HepG2 (cell line): ENCODE data around the gene MOCS2. TPM values are rescaled to one million over a fixed set of nuclear protein-coding genes. Genes with fewer than 3 reads are reported as not detected.
A peak's percentile ranks its signal among the peaks of the same experiment; 100 is the strongest.

Experiments
- FIP1L1 ChIP-seq: fragments of 200-400 bp; formaldehyde crosslinking; IDR thresholded peaks from 2 replicates; pipeline ENCODE4 v1.6.1; 2018; ENCODE audit warnings: low read depth, mild to moderate bottlenecking, low read length, moderate library complexity, borderline replicate concordance; ENCODE audit not compliant: insufficient read depth
- GATA4 ChIP-seq: sonication (generic); IDR thresholded peaks from 2 replicates; pipeline ENCODE4 v1.6.1; 2016; ENCODE audit warnings: antibody characterized with exemption, low read depth, borderline replicate concordance
- SP4 ChIP-seq: sonication (generic); formaldehyde crosslinking; IDR thresholded peaks from 2 replicates; pipeline ENCODE4 v1.8.1; 2023; ENCODE audit warnings: mild to moderate bottlenecking, missing genetic modification reagents
- ZNF83 ChIP-seq: sonication (generic); formaldehyde crosslinking; IDR thresholded peaks from 2 replicates; pipeline ENCODE4 v1.4.0; 2020; ENCODE audit warnings: missing genetic modification reagents, mild to moderate bottlenecking, borderline replicate concordance
- polyA plus RNA-seq, 8 experiments: library from polyadenylated mRNA; depleted of rRNA in 3 of 8; stranded (reverse) in 7 of 8; unstranded in 1 of 8; fragments of >200 nt; fragmentation: Illumina TruSeq in 4 of 8; extraction: Trizol in 4 of 8; gene quantifications; 2 replicates each; pipeline versions ENCODE4 v1.2.1 to v1.2.3, GENCODE V29; 2011 to 2016; ENCODE audit warnings: low read depth in 4 of 8, missing spikeins in 1 of 8, mixed read lengths in 1 of 8; ENCODE audit not compliant: insufficient read depth in 1 of 8
- total RNA-seq, 5 experiments: library from RNA; depleted of rRNA; stranded (reverse); fragments of >200 nt; fragmentation: Illumina TruSeq; extraction: Trizol; gene quantifications; 2 replicates each; pipeline ENCODE4 v1.2.3, GENCODE V29; 2016; ENCODE audit warnings: low read depth in 1 of 5
- TF ChIP-seq, protein P1 (sequence below): sonication (generic); formaldehyde crosslinking; IDR thresholded peaks from 2 replicates; pipeline ENCODE4 v1.4.0; 2020; ENCODE audit warnings: missing genetic modification reagents
- TF ChIP-seq, protein P2 (sequence below), 2 experiments: fragments of 450-650 bp in 1 of 2; sonication (generic) in 1 of 2; formaldehyde crosslinking in 1 of 2; IDR thresholded peaks; 2 replicates each; pipeline versions ENCODE4 v1.6.1 to v1.8.0; 2016 to 2022; ENCODE audit warnings: antibody characterized with exemption in 1 of 2, mild to moderate bottlenecking in 1 of 2, missing genetic modification reagents in 1 of 2
- TF ChIP-seq, protein P3 (sequence below): sonication (generic); formaldehyde crosslinking; IDR thresholded peaks from 2 replicates; pipeline ENCODE4 v1.8.1; 2022; ENCODE audit warnings: mild to moderate bottlenecking, missing genetic modification reagents
- TF ChIP-seq, protein P4 (sequence below): sonication (generic); formaldehyde crosslinking; IDR thresholded peaks from 2 replicates; pipeline ENCODE4 v1.9.0; 2022; ENCODE audit warnings: missing genetic modification reagents, mild to moderate bottlenecking, borderline replicate concordance
- TF ChIP-seq, protein P5 (sequence below): sonication (generic); formaldehyde crosslinking; IDR thresholded peaks from 2 replicates; pipeline ENCODE4 v1.4.0; 2020; ENCODE audit warnings: mild to moderate bottlenecking, missing genetic modification reagents

The MOCS2 gene
- total and polyA plus RNA-seq, 2 of the 13 experiments (the other 11 are each of a cell fraction or from before 2014, with no cell fraction given), result 19.2 to 41.9 TPM

DNA sequence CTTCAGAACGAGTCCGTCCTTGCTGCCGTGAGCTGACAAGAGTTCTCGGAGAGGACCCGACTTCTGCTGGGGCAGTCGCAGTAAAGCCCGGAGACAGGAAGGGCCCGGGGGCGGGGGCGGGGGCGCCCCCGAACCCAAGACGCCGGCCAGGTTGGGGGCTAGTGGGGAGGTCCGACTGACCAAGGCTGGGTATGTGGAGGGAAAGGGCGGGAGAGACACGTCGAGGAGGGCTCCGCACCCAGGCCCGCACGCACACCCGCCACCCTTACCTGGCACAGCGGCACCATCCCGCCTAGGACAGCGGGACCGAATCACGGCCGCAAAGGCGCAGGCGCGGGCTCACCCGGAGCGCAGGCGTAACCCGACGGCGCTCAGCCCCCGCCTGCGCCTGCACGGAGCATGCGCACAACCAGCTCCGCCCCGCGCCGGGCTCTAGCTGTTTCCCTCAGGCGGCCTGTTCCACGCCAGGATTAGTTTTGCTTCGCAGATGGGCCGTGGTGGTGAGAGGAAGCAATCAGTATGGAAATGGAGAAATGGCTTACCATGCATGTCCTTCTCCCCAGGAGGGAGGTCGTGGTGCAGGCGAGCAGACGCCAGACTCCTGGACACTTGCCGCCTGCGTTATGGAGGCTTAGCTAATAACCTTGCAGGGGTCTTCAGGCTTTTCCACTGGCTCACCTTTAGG is at the start of gene MOCS2 (continued):
- TF ChIP-seq, protein P1, sequence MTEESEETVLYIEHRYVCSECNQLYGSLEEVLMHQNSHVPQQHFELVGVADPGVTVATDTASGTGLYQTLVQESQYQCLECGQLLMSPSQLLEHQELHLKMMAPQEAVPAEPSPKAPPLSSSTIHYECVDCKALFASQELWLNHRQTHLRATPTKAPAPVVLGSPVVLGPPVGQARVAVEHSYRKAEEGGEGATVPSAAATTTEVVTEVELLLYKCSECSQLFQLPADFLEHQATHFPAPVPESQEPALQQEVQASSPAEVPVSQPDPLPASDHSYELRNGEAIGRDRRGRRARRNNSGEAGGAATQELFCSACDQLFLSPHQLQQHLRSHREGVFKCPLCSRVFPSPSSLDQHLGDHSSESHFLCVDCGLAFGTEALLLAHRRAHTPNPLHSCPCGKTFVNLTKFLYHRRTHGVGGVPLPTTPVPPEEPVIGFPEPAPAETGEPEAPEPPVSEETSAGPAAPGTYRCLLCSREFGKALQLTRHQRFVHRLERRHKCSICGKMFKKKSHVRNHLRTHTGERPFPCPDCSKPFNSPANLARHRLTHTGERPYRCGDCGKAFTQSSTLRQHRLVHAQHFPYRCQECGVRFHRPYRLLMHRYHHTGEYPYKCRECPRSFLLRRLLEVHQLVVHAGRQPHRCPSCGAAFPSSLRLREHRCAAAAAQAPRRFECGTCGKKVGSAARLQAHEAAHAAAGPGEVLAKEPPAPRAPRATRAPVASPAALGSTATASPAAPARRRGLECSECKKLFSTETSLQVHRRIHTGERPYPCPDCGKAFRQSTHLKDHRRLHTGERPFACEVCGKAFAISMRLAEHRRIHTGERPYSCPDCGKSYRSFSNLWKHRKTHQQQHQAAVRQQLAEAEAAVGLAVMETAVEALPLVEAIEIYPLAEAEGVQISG, result peak; percentile 58; the same call in 1 of the 2 replicates
- TF ChIP-seq, protein P2, sequence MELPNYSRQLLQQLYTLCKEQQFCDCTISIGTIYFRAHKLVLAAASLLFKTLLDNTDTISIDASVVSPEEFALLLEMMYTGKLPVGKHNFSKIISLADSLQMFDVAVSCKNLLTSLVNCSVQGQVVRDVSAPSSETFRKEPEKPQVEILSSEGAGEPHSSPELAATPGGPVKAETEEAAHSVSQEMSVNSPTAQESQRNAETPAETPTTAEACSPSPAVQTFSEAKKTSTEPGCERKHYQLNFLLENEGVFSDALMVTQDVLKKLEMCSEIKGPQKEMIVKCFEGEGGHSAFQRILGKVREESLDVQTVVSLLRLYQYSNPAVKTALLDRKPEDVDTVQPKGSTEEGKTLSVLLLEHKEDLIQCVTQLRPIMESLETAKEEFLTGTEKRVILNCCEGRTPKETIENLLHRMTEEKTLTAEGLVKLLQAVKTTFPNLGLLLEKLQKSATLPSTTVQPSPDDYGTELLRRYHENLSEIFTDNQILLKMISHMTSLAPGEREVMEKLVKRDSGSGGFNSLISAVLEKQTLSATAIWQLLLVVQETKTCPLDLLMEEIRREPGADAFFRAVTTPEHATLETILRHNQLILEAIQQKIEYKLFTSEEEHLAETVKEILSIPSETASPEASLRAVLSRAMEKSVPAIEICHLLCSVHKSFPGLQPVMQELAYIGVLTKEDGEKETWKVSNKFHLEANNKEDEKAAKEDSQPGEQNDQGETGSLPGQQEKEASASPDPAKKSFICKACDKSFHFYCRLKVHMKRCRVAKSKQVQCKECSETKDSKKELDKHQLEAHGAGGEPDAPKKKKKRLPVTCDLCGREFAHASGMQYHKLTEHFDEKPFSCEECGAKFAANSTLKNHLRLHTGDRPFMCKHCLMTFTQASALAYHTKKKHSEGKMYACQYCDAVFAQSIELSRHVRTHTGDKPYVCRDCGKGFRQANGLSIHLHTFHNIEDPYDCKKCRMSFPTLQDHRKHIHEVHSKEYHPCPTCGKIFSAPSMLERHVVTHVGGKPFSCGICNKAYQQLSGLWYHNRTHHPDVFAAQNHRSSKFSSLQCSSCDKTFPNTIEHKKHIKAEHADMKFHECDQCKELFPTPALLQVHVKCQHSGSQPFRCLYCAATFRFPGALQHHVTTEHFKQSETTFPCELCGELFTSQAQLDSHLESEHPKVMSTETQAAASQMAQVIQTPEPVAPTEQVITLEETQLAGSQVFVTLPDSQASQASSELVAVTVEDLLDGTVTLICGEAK (IDR thresholded peaks at IDR 0.05), result no peak
- TF ChIP-seq, protein P2 (CRISPR knock-in tag; IDR thresholded peaks at IDR 0.05), result 0 out of 2 replicates have a peak, but pooled peaks have one; percentile 46
- TF ChIP-seq SP4 (CRISPR knock-in tag), result peak; percentile 64; the same call in 1 of the 2 replicates
- 0 out of 2 replicates have a peak, but pooled peaks have one; percentile 18 for TF ChIP-seq FIP1L1
- TF ChIP-seq, protein P3, sequence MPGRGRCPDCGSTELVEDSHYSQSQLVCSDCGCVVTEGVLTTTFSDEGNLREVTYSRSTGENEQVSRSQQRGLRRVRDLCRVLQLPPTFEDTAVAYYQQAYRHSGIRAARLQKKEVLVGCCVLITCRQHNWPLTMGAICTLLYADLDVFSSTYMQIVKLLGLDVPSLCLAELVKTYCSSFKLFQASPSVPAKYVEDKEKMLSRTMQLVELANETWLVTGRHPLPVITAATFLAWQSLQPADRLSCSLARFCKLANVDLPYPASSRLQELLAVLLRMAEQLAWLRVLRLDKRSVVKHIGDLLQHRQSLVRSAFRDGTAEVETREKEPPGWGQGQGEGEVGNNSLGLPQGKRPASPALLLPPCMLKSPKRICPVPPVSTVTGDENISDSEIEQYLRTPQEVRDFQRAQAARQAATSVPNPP (CRISPR knock-in tag), result no peak
- peak; percentile 58; the same call in 1 of the 2 replicates for TF ChIP-seq GATA4
- TF ChIP-seq ZNF83 (CRISPR knock-in tag), result peak; percentile 36; the same call in 1 of the 2 replicates
- TF ChIP-seq, protein P4, sequence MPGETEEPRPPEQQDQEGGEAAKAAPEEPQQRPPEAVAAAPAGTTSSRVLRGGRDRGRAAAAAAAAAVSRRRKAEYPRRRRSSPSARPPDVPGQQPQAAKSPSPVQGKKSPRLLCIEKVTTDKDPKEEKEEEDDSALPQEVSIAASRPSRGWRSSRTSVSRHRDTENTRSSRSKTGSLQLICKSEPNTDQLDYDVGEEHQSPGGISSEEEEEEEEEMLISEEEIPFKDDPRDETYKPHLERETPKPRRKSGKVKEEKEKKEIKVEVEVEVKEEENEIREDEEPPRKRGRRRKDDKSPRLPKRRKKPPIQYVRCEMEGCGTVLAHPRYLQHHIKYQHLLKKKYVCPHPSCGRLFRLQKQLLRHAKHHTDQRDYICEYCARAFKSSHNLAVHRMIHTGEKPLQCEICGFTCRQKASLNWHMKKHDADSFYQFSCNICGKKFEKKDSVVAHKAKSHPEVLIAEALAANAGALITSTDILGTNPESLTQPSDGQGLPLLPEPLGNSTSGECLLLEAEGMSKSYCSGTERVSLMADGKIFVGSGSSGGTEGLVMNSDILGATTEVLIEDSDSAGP, result peak; percentile 61; the same call in 1 of the 2 replicates
- TF ChIP-seq, protein P5, sequence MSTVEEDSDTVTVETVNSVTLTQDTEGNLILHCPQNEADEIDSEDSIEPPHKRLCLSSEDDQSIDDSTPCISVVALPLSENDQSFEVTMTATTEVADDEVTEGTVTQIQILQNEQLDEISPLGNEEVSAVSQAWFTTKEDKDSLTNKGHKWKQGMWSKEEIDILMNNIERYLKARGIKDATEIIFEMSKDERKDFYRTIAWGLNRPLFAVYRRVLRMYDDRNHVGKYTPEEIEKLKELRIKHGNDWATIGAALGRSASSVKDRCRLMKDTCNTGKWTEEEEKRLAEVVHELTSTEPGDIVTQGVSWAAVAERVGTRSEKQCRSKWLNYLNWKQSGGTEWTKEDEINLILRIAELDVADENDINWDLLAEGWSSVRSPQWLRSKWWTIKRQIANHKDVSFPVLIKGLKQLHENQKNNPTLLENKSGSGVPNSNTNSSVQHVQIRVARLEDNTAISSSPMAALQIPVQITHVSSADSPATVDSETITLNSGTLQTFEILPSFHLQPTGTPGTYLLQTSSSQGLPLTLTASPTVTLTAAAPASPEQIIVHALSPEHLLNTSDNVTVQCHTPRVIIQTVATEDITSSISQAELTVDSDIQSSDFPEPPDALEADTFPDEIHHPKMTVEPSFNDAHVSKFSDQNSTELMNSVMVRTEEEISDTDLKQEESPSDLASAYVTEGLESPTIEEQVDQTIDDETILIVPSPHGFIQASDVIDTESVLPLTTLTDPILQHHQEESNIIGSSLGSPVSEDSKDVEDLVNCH (CRISPR knock-in tag), result no peak
